ENCODE measurements around the gene AUTS2. TPM values are rescaled to one million over a fixed set of nuclear protein-coding genes. Genes with fewer than 3 reads are reported as not detected.

Gene AUTS2
- total RNA-seq, 1 donor from 2014 or later, result 56.0 TPM

GRCh38 chr7:70579397-70580097 lies 981.3 kb downstream of the AUTS2 start:
- H3K36me3 ChIP-seq, result no peaks in the 10 kb centered on the region
- no peaks in the 10 kb centered on the region for H3K27me3 ChIP-seq
- no peaks in the 10 kb centered on the region for H3K9me3 ChIP-seq
- DNase-seq, result no peak
- H3K4me1 ChIP-seq, result no peaks in the 10 kb centered on the region
- no peak overlapping the region for H3K4me3 ChIP-seq
- intact Hi-C loops (cut with DNase I), result no loop called here
- H3K27ac ChIP-seq, result no peak overlapping the region
- ATAC-seq, result no peak
- TF ChIP-seq CTCF (IDR thresholded peaks at IDR 0.05), result no peak

- Histone ChIP-seq H3K27ac (no peak overlapping the region), H3K4me1 (no peaks in the 10 kb centered on the region), H3K36me3 (no peaks in the 10 kb centered on the region), H3K27me3 (no peaks in the 10 kb centered on the region), H3K9me3 (no peaks in the 10 kb centered on the region), H3K4me3 (no peak overlapping the region)
- no peak for TF ChIP-seq CTCF (IDR thresholded peaks at IDR 0.05)
- DNase-seq (no peak), ATAC-seq (no peak)
- intact Hi-C loops (cut with DNase I), result no loop called here
Observed at GRCh38 chr7:70580161-70580560, 981.9 kb downstream of the AUTS2 start.

GRCh38 chr7:70582927-70583895 lies 984.9 kb downstream of the AUTS2 start:
- H3K27ac ChIP-seq, result no peak overlapping the region
- no peaks in the 10 kb centered on the region for H3K27me3 ChIP-seq
- ATAC-seq, result no peak
- DNase-seq, result no peak
- no peaks in the 10 kb centered on the region for H3K9me3 ChIP-seq
- H3K4me1 ChIP-seq, result no peaks in the 10 kb centered on the region
- no peak overlapping the region for H3K4me3 ChIP-seq
- no peak for TF ChIP-seq CTCF (IDR thresholded peaks at IDR 0.05)
- intact Hi-C loops (cut with DNase I), result no loop called here
- no peaks in the 10 kb centered on the region for H3K36me3 ChIP-seq

- DNase-seq (no peak), ATAC-seq (no peak)
- Histone ChIP-seq H3K9me3 (no peaks in the 10 kb centered on the region), H3K27ac (no peak overlapping the region), H3K36me3 (no peaks in the 10 kb centered on the region), H3K4me1 (no peaks in the 10 kb centered on the region), H3K27me3 (no peaks in the 10 kb centered on the region), H3K4me3 (no peak overlapping the region)
- intact Hi-C loops (cut with DNase I), result no loop called here
- no peak for TF ChIP-seq CTCF (IDR thresholded peaks at IDR 0.05)
Observed at GRCh38 chr7:70583965-70584883, 985.9 kb downstream of the AUTS2 start.

- no peak for ATAC-seq
- no peak for TF ChIP-seq CTCF (IDR thresholded peaks at IDR 0.05)
- intact Hi-C loops (cut with DNase I), result no loop called here
Observed at GRCh38 chr7:70585071-70585470, 986.8 kb downstream of the AUTS2 start.

More at GRCh38 chr7:70585071-70585470, 986.8 kb downstream of the AUTS2 start:
- Histone ChIP-seq H3K27me3 (no peaks in the 10 kb centered on the region), H3K9me3 (no peaks in the 10 kb centered on the region), H3K4me3 (no peak overlapping the region), H3K4me1 (no peaks in the 10 kb centered on the region), H3K36me3 (no peaks in the 10 kb centered on the region), H3K27ac (no peak overlapping the region)
- no peak for DNase-seq
